DMS114 treated with DMSO at 0.1 percent for 48 hours (cell line): ENCODE data around the gene CDH13.

Experiments used
- DNase-seq: peaks from one replicate; lab custom pipeline; 2025; ENCODE audit not compliant: unreplicated experiment; lab: John Stamatoyannopoulos, UW

The CDH13 gene

GRCh38 chr16:83538707-83539106 lies 911.9 kb downstream of the CDH13 start:
- DNase-seq = no peak

- no peak for DNase-seq
These were observed 913.1 kb downstream of the CDH13 start for GRCh38 chr16:83539736-83540490.

- DNase-seq = no peak
These were observed 914.5 kb downstream of the CDH13 start for GRCh38 chr16:83541231-83541630.

- DNase-seq = no peak
These were observed 915.7 kb downstream of the CDH13 start for GRCh38 chr16:83542491-83542890.

- DNase-seq = no peak
These were observed 922.8 kb downstream of the CDH13 start for GRCh38 chr16:83549316-83550182.

- no peak for DNase-seq
These were observed 923.4 kb downstream of the CDH13 start for GRCh38 chr16:83550183-83550569.

GRCh38 chr16:83552228-83552627 lies 925.5 kb downstream of the CDH13 start:
- DNase-seq = no peak

GRCh38 chr16:83552930-83553329 lies 926.2 kb downstream of the CDH13 start:
- DNase-seq = no peak

GRCh38 chr16:83554096-83554495 lies 927.3 kb downstream of the CDH13 start:
- DNase-seq = no peak

GRCh38 chr16:83554540-83554939 lies 927.8 kb downstream of the CDH13 start:
- no peak for DNase-seq

- no peak for DNase-seq
These were observed 935.1 kb downstream of the CDH13 start for GRCh38 chr16:83561876-83562275.

- no peak for DNase-seq
These were observed 941.6 kb downstream of the CDH13 start for GRCh38 chr16:83568345-83568744.

- DNase-seq = no peak
These were observed 947.6 kb downstream of the CDH13 start for GRCh38 chr16:83574388-83574787.

GRCh38 chr16:83577078-83577745 lies 950.4 kb downstream of the CDH13 start:
- no peak for DNase-seq

GRCh38 chr16:83578171-83578570 lies 951.4 kb downstream of the CDH13 start:
- DNase-seq = no peak

GRCh38 chr16:83579027-83579426 lies 952.3 kb downstream of the CDH13 start:
- DNase-seq = no peak

GRCh38 chr16:83579436-83579835 lies 952.7 kb downstream of the CDH13 start:
- no peak for DNase-seq

GRCh38 chr16:83581082-83581481 lies 954.3 kb downstream of the CDH13 start:
- DNase-seq = no peak

GRCh38 chr16:83581994-83582747 lies 955.4 kb downstream of the CDH13 start:
- DNase-seq = no peak

GRCh38 chr16:83586036-83586435 lies 959.3 kb downstream of the CDH13 start:
- no peak for DNase-seq
